Progenitor cell of endocrine pancreas (in vitro differentiated cells): ENCODE measurements around the gene DYNLT4. TPM values are rescaled to one million over a fixed set of nuclear protein-coding genes. Genes with fewer than 3 reads are reported as not detected.
A peak's percentile ranks its signal among the peaks of the same experiment; 100 is the strongest.
"Not testable (repeated sequence)": the region's sequence is repeated elsewhere in the genome, so short reads cannot be mapped to it uniquely, and the experiment has no call there.

Experiments
- DNase-seq: peaks from one replicate; pipeline ENCODE4 v3.0.0; 2021; ENCODE audit warnings: low spot score; ENCODE audit not compliant: unreplicated experiment
- H3K27ac Mint-ChIP-seq: 2 replicates; pipeline ENCODE4 v1.8.0; 2021; ENCODE audit warnings: mild to moderate bottlenecking, moderate library complexity, mixed read lengths
- H3K27me3 Mint-ChIP-seq: 2 replicates; pipeline ENCODE4 v1.8.0; 2021; ENCODE audit warnings: mixed read lengths
- H3K36me3 Mint-ChIP-seq: 2 replicates; pipeline ENCODE4 v1.8.0; 2022; ENCODE audit warnings: mixed read lengths; ENCODE audit not compliant: insufficient read depth
- H3K4me1 Mint-ChIP-seq: 2 replicates; pipeline ENCODE4 v1.8.0; 2021; ENCODE audit warnings: low read depth, mixed read lengths
- H3K4me3 Mint-ChIP-seq: 2 replicates; pipeline ENCODE4 v1.8.0; 2021; ENCODE audit warnings: low read depth, mild to moderate bottlenecking, moderate library complexity, mixed read lengths
- H3K9me3 Mint-ChIP-seq: 2 replicates; pipeline ENCODE4 v1.8.0; 2021; ENCODE audit warnings: low read depth, mixed read lengths
- total RNA-seq: library from RNA; stranded (reverse); gene quantifications from 2 replicates; pipeline ENCODE4 v1.2.1, GENCODE V29; 2021
- TF ChIP-seq, protein P1 (sequence below): fragments of 200-600 bp; sonication (generic); IDR thresholded peaks from one replicate; pipeline ENCODE4 v1.5.0; 2021; ENCODE audit warnings: antibody characterized with exemption, mild to moderate bottlenecking; ENCODE audit not compliant: unreplicated experiment

The DYNLT4 gene
- total RNA-seq, 1 donor from 2014 or later: 0.79 TPM

- DNase-seq: no peak
- TF ChIP-seq, protein P1, sequence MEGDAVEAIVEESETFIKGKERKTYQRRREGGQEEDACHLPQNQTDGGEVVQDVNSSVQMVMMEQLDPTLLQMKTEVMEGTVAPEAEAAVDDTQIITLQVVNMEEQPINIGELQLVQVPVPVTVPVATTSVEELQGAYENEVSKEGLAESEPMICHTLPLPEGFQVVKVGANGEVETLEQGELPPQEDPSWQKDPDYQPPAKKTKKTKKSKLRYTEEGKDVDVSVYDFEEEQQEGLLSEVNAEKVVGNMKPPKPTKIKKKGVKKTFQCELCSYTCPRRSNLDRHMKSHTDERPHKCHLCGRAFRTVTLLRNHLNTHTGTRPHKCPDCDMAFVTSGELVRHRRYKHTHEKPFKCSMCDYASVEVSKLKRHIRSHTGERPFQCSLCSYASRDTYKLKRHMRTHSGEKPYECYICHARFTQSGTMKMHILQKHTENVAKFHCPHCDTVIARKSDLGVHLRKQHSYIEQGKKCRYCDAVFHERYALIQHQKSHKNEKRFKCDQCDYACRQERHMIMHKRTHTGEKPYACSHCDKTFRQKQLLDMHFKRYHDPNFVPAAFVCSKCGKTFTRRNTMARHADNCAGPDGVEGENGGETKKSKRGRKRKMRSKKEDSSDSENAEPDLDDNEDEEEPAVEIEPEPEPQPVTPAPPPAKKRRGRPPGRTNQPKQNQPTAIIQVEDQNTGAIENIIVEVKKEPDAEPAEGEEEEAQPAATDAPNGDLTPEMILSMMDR: no peak
- Mint-ChIP-seq H3K9me3 (no peaks in the 10 kb centered on the region), H3K4me1 (peaks cover 21% of the 10 kb centered on the region), H3K4me3 (peak overlapping the region; percentile 39), H3K27ac (peak overlapping the region; percentile 53), H3K36me3 (peaks cover 9% of the 10 kb centered on the region), H3K27me3 (no peaks in the 10 kb centered on the region)
These were observed 10.8 kb upstream of the DYNLT4 start for GRCh38 chr1:44817771-44818495.

DNA sequence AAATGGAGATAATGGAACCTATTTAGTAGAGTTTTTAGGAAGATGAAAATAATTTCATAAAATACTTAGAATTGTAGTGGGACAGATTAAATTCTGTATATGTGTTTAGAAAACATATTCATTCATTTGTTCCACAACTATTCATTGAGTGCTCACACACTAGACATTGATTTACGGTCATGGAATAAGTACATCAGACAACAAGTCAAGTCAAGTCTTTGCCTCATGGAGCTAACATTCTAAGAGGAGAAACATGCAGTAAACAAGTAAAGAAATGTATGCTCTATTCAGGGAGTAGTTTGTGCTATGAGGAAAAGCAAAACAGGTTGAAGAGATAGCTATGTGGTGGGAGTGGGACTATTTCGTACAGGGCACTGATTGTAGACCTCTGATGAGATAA lies 10.2 kb upstream of the DYNLT4 start:
- Mint-ChIP-seq H3K27ac (peak overlapping the region; percentile 49), H3K36me3 (peaks cover 9% of the 10 kb centered on the region), H3K4me1 (peaks cover 22% of the 10 kb centered on the region), H3K27me3 (no peaks in the 10 kb centered on the region), H3K4me3 (no peak overlapping the region), H3K9me3 (no peaks in the 10 kb centered on the region)
- TF ChIP-seq, protein P1: no peak
- no peak for DNase-seq

DNA sequence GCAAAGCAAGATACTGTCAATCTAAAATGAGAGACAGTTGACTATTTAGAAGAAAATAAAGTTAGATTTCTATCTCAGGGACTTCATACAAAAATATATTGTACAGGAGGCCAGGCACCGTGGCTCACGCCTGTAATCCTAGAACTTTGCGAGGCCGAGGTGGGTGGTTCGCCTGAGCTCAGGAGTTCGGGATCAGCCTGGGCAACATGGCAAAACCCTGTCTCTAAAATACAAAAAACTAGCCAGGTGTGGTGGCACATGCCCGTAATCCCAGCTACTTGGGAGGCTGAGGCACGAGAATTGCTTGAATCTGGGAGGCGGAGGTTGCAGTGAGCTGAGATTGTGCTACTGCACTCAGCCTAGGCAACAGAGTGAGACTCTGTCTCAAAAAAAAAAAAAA lies 8.8 kb upstream of the DYNLT4 start:
- H3K4me1 Mint-ChIP-seq: peaks cover 26% of the 10 kb centered on the region
- H3K27ac Mint-ChIP-seq, H3K36me3 Mint-ChIP-seq, H3K27me3 Mint-ChIP-seq, H3K9me3 Mint-ChIP-seq, H3K4me3 Mint-ChIP-seq, DNase-seq: not testable (repeated sequence)

GRCh38 chr1:44812822-44813543 lies 5.8 kb upstream of the DYNLT4 start:
- DNase-seq: no peak
- no peaks in the 10 kb centered on the region for H3K27me3 Mint-ChIP-seq
- TF ChIP-seq, protein P1: no peak
- H3K9me3 Mint-ChIP-seq: no peaks in the 10 kb centered on the region
- H3K4me1 Mint-ChIP-seq: peaks cover 34% of the 10 kb centered on the region
- H3K4me3 Mint-ChIP-seq: peak overlapping the region; percentile 42
- H3K27ac Mint-ChIP-seq: no peak overlapping the region
- peaks cover 9% of the 10 kb centered on the region for H3K36me3 Mint-ChIP-seq

DNA sequence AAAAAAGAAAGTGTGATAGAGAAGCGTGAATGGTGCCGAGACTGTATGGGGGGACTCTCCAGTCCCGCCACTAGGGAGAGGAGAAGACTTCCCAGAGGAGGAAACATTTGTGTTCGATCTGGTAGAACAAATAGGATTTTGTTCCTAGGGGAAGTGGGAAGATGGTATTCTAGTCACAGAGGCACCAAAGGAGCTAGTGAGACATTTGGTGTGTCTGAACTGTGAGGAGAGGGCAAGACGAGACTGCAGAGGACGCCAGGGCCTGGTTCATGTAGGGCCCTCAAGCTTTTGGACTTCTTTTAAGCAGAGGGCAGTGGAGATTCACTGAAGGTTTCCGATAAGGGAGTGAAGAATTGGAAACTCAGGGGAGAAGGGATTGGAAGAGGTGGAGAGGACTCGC lies 4.1 kb upstream of the DYNLT4 start:
- TF ChIP-seq, protein P1: no peak
- no peak overlapping the region for H3K4me3 Mint-ChIP-seq
- H3K36me3 Mint-ChIP-seq: peaks cover 7% of the 10 kb centered on the region
- no peaks in the 10 kb centered on the region for H3K9me3 Mint-ChIP-seq
- DNase-seq: no peak
- no peaks in the 10 kb centered on the region for H3K27me3 Mint-ChIP-seq
- H3K4me1 Mint-ChIP-seq: peaks cover 46% of the 10 kb centered on the region
- peak overlapping the region; percentile 27 for H3K27ac Mint-ChIP-seq

DNA sequence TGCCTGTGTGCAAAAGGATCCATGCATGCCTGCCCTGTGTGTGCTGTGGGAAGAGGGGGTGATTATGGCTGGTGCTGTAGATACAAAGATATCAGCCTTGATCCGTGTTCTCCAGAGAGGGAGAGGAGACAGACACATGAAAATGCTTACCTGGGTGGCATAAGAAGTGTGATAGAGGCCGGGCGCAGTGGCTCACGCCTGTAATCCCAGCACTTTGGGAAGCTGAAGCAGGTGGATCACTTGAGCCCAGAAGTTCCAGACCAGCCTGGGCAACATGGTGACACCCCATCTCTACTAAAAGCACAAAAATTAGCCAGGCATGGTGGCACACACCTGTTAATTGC lies 3.6 kb upstream of the DYNLT4 start:
- H3K36me3 Mint-ChIP-seq, H3K9me3 Mint-ChIP-seq, DNase-seq, H3K27me3 Mint-ChIP-seq, H3K27ac Mint-ChIP-seq, H3K4me3 Mint-ChIP-seq: not testable (repeated sequence)
- peaks cover 46% of the 10 kb centered on the region for H3K4me1 Mint-ChIP-seq
